ENCODE data around the gene FOXP1.

Gene FOXP1

DNA sequence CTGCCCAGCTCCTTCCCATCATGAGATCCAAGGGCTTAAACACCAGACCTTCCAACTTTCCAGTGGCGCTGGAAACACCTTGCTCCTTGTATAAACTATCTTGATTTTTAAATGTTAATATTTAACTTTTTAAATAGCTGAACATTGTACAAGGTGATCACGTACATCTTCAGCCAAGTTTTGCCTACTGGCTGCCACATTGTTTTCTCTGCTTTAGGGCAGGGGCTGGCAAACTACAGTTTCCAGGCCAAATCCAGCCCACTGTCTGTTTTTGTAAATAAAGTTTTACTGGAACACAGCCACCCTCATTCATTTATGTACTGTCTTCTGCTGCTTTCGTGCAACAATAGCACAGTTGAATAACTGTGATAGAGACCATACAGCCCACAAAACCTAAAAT is 27.6 kb upstream of the FOXP1 start:
- H3K27ac ChIP-seq (ENCODE audit: low read depth in 2 of 2, low read length in 2 of 2), result no peak overlapping the region

DNA sequence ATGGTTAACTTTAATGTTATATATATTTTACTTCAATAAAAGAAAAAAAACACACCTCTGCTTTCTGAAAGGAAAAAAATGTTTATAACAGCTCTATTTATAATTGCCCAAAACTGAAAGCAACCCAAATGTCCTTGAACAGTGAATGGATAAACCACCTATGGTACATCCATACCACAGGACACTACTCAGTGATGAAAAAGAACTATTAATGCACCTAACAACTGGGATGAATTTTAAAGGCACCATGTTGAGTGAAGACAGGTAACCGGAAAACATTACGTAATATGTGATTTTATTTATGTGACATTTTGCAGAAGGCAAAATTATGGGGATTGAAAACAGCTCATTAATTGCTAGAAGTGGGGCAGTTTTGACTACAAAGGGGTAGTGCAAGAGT is 23.8 kb upstream of the FOXP1 start:
- H3K27ac ChIP-seq (ENCODE audit: low read depth in 2 of 2, low read length in 2 of 2), result no peak overlapping the region
- H3K36me3 ChIP-seq (ENCODE audit: control insufficient read depth in 2 of 2, insufficient read depth in 2 of 2, low read length in 2 of 2), result no peaks in the 10 kb centered on the region
- H3K9me3 ChIP-seq (ENCODE audit: control insufficient read depth in 2 of 2, low read length in 2 of 2), result no peaks in the 10 kb centered on the region
- H3K4me3 ChIP-seq (ENCODE audit: low read length in 2 of 2), result no peak overlapping the region
- no peak overlapping the region for H3K9ac ChIP-seq (ENCODE audit: low read depth in 1 of 2, low read length in 2 of 2)
- no peaks in the 10 kb centered on the region for H3K27me3 ChIP-seq (ENCODE audit: control insufficient read depth in 2 of 2, insufficient read depth in 2 of 2, low read length in 2 of 2)
- H3K4me1 ChIP-seq (ENCODE audit: control insufficient read depth in 2 of 2, insufficient read depth in 2 of 2, low read length in 2 of 2), result no peaks in the 10 kb centered on the region

More for the DNA sequence above, 27.6 kb upstream of the FOXP1 start:
- Histone ChIP-seq H3K4me1 (ENCODE audit: control insufficient read depth in 2 of 2, insufficient read depth in 2 of 2, low read length in 2 of 2) (no peaks in the 10 kb centered on the region), H3K9ac (ENCODE audit: low read depth in 1 of 2, low read length in 2 of 2) (no peak overlapping the region), H3K4me3 (ENCODE audit: low read length in 2 of 2) (no peak overlapping the region), H3K36me3 (ENCODE audit: control insufficient read depth in 2 of 2, insufficient read depth in 2 of 2, low read length in 2 of 2) (no peaks in the 10 kb centered on the region), H3K9me3 (ENCODE audit: control insufficient read depth in 2 of 2, low read length in 2 of 2) (no peaks in the 10 kb centered on the region), H3K27me3 (ENCODE audit: control insufficient read depth in 2 of 2, insufficient read depth in 2 of 2, low read length in 2 of 2) (no peaks in the 10 kb centered on the region)

DNA sequence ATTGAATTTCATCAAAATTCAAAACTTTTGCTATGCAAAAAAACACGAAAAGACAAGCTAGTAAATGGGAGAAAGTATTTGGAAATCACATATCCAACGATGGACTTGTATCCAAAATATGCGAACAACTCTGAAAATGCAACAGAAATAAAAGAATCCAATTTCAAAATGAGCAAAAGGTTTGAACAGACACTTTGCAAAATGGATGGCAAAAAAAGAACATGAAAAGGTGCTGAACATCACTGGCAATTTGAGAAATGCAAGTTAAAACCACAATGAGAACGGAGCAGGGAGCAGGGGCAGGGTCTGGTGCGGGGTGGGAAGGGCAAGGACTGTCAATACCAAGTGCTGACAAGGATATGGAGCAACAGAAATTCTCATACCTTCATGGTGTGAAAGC is 23.1 kb upstream of the FOXP1 start:
- Histone ChIP-seq H3K27me3 (ENCODE audit: control insufficient read depth in 2 of 2, insufficient read depth in 2 of 2, low read length in 2 of 2) (no peaks in the 10 kb centered on the region), H3K4me3 (ENCODE audit: low read length in 2 of 2) (no peak overlapping the region), H3K4me1 (ENCODE audit: control insufficient read depth in 2 of 2, insufficient read depth in 2 of 2, low read length in 2 of 2) (no peaks in the 10 kb centered on the region), H3K9me3 (ENCODE audit: control insufficient read depth in 2 of 2, low read length in 2 of 2) (no peaks in the 10 kb centered on the region), H3K9ac (ENCODE audit: low read depth in 1 of 2, low read length in 2 of 2) (no peak overlapping the region), H3K27ac (ENCODE audit: low read depth in 2 of 2, low read length in 2 of 2) (no peak overlapping the region), H3K36me3 (ENCODE audit: control insufficient read depth in 2 of 2, insufficient read depth in 2 of 2, low read length in 2 of 2) (no peaks in the 10 kb centered on the region)

DNA sequence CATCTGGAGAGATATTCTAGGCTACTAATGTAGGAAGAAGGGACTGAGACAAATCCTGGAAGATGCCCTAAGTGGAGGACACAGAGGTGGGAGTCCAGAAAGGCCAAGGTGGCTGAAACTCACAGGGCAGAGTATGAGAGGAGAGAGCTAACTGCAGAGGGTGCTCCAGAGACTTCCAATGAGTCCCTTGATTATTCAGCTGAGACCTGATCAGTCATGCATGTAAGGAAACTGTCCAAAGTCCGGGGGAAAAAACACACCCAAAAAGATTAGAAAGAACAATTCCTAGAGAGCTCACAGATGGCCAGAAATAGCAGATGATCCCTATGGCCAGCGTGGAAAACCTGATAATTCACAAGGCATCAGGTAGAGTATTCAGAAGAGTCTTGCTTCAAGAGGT is 18.7 kb upstream of the FOXP1 start:
- Histone ChIP-seq H3K4me3 (ENCODE audit: low read length in 2 of 2) (no peak overlapping the region), H3K27me3 (ENCODE audit: control insufficient read depth in 2 of 2, insufficient read depth in 2 of 2, low read length in 2 of 2) (no peaks in the 10 kb centered on the region), H3K27ac (ENCODE audit: low read depth in 2 of 2, low read length in 2 of 2) (no peak overlapping the region), H3K36me3 (ENCODE audit: control insufficient read depth in 2 of 2, insufficient read depth in 2 of 2, low read length in 2 of 2) (no peaks in the 10 kb centered on the region), H3K9me3 (ENCODE audit: control insufficient read depth in 2 of 2, low read length in 2 of 2) (no peaks in the 10 kb centered on the region), H3K4me1 (ENCODE audit: control insufficient read depth in 2 of 2, insufficient read depth in 2 of 2, low read length in 2 of 2) (no peaks in the 10 kb centered on the region), H3K9ac (ENCODE audit: low read depth in 1 of 2, low read length in 2 of 2) (no peak overlapping the region)

DNA sequence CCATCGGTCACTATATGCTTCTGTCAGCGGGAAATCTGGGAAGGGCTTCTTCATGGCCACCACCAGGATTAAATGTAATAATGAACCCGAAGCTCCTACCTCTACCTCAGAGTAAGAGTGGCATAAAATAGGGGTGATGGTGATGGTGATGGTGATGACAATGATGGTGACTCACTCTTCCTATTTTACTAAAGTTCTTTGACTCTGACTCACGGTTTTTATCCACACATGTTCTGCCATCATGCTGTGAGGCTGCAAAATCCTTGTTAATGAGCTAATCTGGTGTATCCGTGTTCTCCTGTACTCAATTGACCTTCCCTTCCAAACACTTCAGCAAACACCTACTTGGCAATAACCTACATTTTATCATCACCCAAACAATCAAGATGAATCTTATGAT is 18.3 kb upstream of the FOXP1 start:
- Histone ChIP-seq H3K27ac (ENCODE audit: low read depth in 2 of 2, low read length in 2 of 2) (no peak overlapping the region), H3K9ac (ENCODE audit: low read depth in 1 of 2, low read length in 2 of 2) (no peak overlapping the region), H3K9me3 (ENCODE audit: control insufficient read depth in 2 of 2, low read length in 2 of 2) (no peaks in the 10 kb centered on the region), H3K4me3 (ENCODE audit: low read length in 2 of 2) (no peak overlapping the region), H3K4me1 (ENCODE audit: control insufficient read depth in 2 of 2, insufficient read depth in 2 of 2, low read length in 2 of 2) (no peaks in the 10 kb centered on the region), H3K27me3 (ENCODE audit: control insufficient read depth in 2 of 2, insufficient read depth in 2 of 2, low read length in 2 of 2) (no peaks in the 10 kb centered on the region), H3K36me3 (ENCODE audit: control insufficient read depth in 2 of 2, insufficient read depth in 2 of 2, low read length in 2 of 2) (no peaks in the 10 kb centered on the region)

DNA sequence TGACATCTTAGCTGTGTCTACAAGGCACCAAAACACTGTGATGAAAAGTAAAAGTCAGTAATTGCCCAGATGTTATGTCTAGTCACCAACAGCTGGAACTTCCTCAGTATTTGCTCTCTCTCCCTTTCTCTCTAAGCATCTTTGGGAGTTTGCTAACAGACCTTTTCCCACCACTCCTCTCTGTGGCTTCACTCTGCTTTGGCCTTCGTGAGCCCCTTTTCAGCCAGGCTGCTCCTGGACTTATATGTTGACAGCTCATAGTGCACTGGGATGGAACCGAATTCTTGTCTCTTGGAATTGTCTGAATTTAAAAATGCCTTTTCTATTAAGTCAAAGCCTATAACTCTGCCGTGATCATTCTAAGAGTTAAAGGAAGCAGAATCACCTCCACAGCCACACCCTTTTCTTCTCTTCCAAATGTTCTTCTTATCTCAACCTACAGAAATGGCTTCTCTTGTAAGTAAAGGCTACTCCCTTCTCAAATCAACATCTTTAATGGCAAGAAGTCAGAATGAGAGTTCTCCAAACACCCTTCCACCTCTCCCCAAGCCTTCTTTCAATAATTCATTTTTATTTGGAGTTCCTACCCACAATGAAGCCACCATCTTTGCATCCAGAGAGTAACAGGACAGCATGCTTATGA is 17.2 kb upstream of the FOXP1 start:
- Histone ChIP-seq H3K36me3 (ENCODE audit: control insufficient read depth in 2 of 2, insufficient read depth in 2 of 2, low read length in 2 of 2) (no peaks in the 10 kb centered on the region), H3K27me3 (ENCODE audit: control insufficient read depth in 2 of 2, insufficient read depth in 2 of 2, low read length in 2 of 2) (no peaks in the 10 kb centered on the region), H3K9ac (ENCODE audit: low read depth in 1 of 2, low read length in 2 of 2) (no peak overlapping the region), H3K4me1 (ENCODE audit: control insufficient read depth in 2 of 2, insufficient read depth in 2 of 2, low read length in 2 of 2) (no peaks in the 10 kb centered on the region), H3K27ac (ENCODE audit: low read depth in 2 of 2, low read length in 2 of 2) (no peak overlapping the region), H3K4me3 (ENCODE audit: low read length in 2 of 2) (no peak overlapping the region), H3K9me3 (ENCODE audit: control insufficient read depth in 2 of 2, low read length in 2 of 2) (no peaks in the 10 kb centered on the region)

DNA sequence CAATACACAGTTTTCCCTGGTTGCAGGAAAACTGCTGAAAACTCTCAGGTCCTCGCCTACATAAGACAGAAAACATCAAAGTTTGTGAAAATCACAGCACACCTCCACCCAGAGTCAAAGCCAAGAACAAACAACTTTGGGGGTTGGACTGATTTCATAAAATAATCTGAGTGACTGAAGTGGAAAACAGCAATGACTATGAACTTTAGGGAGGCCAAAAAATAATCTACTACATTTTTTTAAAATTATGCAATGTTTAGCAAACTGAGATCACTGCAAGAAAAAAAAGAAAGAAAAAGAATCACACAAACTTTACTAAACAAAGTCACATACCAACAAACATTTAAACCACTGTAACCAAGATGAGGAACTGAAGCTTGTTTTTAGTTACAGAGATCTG is 15.9 kb upstream of the FOXP1 start:
- Histone ChIP-seq H3K36me3 (ENCODE audit: control insufficient read depth in 2 of 2, insufficient read depth in 2 of 2, low read length in 2 of 2) (no peaks in the 10 kb centered on the region), H3K27ac (ENCODE audit: low read depth in 2 of 2, low read length in 2 of 2) (no peak overlapping the region), H3K4me1 (ENCODE audit: control insufficient read depth in 2 of 2, insufficient read depth in 2 of 2, low read length in 2 of 2) (no peaks in the 10 kb centered on the region), H3K27me3 (ENCODE audit: control insufficient read depth in 2 of 2, insufficient read depth in 2 of 2, low read length in 2 of 2) (no peaks in the 10 kb centered on the region), H3K9me3 (ENCODE audit: control insufficient read depth in 2 of 2, low read length in 2 of 2) (no peaks in the 10 kb centered on the region), H3K4me3 (ENCODE audit: low read length in 2 of 2) (no peak overlapping the region), H3K9ac (ENCODE audit: low read depth in 1 of 2, low read length in 2 of 2) (no peak overlapping the region)

DNA sequence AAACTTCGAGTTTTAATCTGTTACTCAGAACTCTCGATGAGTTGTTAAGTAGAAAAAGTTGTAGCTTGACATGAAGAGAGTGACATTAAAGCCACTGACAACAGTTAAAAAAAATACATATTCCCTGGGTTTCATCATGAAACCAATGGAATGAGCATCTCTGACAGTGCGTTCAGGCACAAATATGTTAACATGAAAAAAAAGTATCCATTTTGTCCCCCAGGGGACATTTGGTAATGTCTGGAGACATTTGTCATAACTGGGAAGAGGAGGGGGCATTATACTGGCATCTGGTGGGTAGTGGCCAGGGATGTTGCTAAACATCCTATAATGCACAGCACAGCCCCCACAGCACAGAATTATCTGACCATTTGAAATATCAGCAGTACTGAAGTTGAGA is 14.8 kb upstream of the FOXP1 start:
- no peaks in the 10 kb centered on the region for H3K9me3 ChIP-seq (ENCODE audit: control insufficient read depth in 2 of 2, low read length in 2 of 2)
- no peak overlapping the region for H3K4me3 ChIP-seq (ENCODE audit: low read length in 2 of 2)
- no peak overlapping the region for H3K9ac ChIP-seq (ENCODE audit: low read depth in 1 of 2, low read length in 2 of 2)
- H3K4me1 ChIP-seq (ENCODE audit: control insufficient read depth in 2 of 2, insufficient read depth in 2 of 2, low read length in 2 of 2), result no peaks in the 10 kb centered on the region
- no peaks in the 10 kb centered on the region for H3K27me3 ChIP-seq (ENCODE audit: control insufficient read depth in 2 of 2, insufficient read depth in 2 of 2, low read length in 2 of 2)
- no peaks in the 10 kb centered on the region for H3K36me3 ChIP-seq (ENCODE audit: control insufficient read depth in 2 of 2, insufficient read depth in 2 of 2, low read length in 2 of 2)
- H3K27ac ChIP-seq (ENCODE audit: low read depth in 2 of 2, low read length in 2 of 2), result no peak overlapping the region

DNA sequence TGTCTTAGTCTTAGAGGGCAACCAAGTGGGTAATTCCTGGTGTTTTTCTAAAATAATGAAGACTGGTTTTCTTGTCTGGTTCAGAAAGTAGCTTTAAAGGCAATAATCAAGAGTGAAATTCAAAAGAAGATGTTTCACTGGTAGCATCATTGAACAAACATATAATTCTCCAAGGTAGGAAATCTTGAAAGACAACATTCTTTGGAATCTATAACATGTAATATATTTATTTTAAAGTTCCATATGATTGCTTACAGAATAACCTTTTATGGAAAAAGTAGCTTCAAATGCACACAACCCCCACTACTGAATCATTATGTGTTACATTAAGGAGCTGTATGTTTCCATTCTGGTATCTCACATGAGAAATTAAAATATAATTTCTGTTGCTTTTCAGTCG is 13.8 kb upstream of the FOXP1 start:
- H3K27me3 ChIP-seq (ENCODE audit: control insufficient read depth in 2 of 2, insufficient read depth in 2 of 2, low read length in 2 of 2), result no peaks in the 10 kb centered on the region
- H3K4me1 ChIP-seq (ENCODE audit: control insufficient read depth in 2 of 2, insufficient read depth in 2 of 2, low read length in 2 of 2), result no peaks in the 10 kb centered on the region
- no peak overlapping the region for H3K27ac ChIP-seq (ENCODE audit: low read depth in 2 of 2, low read length in 2 of 2)
- no peak overlapping the region for H3K9ac ChIP-seq (ENCODE audit: low read depth in 1 of 2, low read length in 2 of 2)
- no peak overlapping the region for H3K4me3 ChIP-seq (ENCODE audit: low read length in 2 of 2)
- no peaks in the 10 kb centered on the region for H3K36me3 ChIP-seq (ENCODE audit: control insufficient read depth in 2 of 2, insufficient read depth in 2 of 2, low read length in 2 of 2)
- no peaks in the 10 kb centered on the region for H3K9me3 ChIP-seq (ENCODE audit: control insufficient read depth in 2 of 2, low read length in 2 of 2)

DNA sequence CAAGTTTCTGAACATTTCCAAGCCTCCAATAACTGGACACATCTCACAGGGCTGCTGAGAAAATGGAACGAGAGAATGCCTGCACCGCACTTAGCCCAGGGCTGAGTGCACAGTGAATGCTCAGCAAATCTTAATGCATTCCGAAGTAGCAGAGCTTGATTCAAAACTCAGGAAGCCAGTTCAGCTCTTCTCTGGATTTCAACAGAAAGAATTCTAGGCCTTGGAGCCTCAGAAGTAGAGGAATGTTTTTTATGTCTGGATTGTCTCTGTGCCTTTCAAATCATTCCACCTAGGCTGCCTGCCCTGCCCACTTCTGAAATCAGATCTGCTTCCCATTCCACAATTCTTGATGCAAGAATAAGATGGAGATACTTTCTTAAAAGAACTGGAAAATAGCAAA is 9.6 kb upstream of the FOXP1 start:
- Histone ChIP-seq H3K27ac (ENCODE audit: low read depth in 2 of 2, low read length in 2 of 2) (no peak overlapping the region), H3K27me3 (ENCODE audit: control insufficient read depth in 2 of 2, insufficient read depth in 2 of 2, low read length in 2 of 2) (no peaks in the 10 kb centered on the region), H3K4me3 (ENCODE audit: low read length in 2 of 2) (no peak overlapping the region), H3K9ac (ENCODE audit: low read depth in 1 of 2, low read length in 2 of 2) (no peak overlapping the region), H3K9me3 (ENCODE audit: control insufficient read depth in 2 of 2, low read length in 2 of 2) (peaks cover 0 to 3% of the 10 kb centered on the region in 2 donors), H3K36me3 (ENCODE audit: control insufficient read depth in 2 of 2, insufficient read depth in 2 of 2, low read length in 2 of 2) (no peaks in the 10 kb centered on the region), H3K4me1 (ENCODE audit: control insufficient read depth in 2 of 2, insufficient read depth in 2 of 2, low read length in 2 of 2) (no peaks in the 10 kb centered on the region)

DNA sequence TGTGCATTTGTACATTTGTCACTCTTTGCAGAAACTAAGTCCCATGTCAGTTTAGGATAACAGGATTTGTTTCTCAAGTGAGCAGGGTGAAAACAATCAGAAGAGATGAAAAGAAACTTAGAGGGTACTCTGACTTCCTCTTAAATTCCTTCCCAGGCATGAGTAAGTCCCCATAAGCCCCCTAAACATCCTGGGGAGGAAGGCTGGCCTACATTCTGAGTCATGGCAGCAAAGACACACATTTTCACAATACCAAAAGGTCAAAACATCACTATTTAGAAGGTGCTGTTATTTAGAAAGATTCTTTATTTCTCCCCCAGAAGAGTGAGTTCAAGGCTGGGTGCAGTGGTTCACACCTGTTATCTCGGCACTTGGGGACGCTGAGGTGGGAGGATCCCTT is 7.6 kb upstream of the FOXP1 start:
- no peaks in the 10 kb centered on the region for H3K36me3 ChIP-seq (ENCODE audit: control insufficient read depth in 2 of 2, insufficient read depth in 2 of 2, low read length in 2 of 2)
- H3K4me3 ChIP-seq (ENCODE audit: low read length in 2 of 2), result no peak overlapping the region
- H3K27ac ChIP-seq (ENCODE audit: low read depth in 2 of 2, low read length in 2 of 2), result no peak overlapping the region
- peaks cover 0 to 3% of the 10 kb centered on the region in 2 donors for H3K4me1 ChIP-seq (ENCODE audit: control insufficient read depth in 2 of 2, insufficient read depth in 2 of 2, low read length in 2 of 2)
- no peak overlapping the region for H3K9ac ChIP-seq (ENCODE audit: low read depth in 1 of 2, low read length in 2 of 2)
- H3K9me3 ChIP-seq (ENCODE audit: control insufficient read depth in 2 of 2, low read length in 2 of 2), result peaks cover 0 to 3% of the 10 kb centered on the region in 2 donors
- no peaks in the 10 kb centered on the region for H3K27me3 ChIP-seq (ENCODE audit: control insufficient read depth in 2 of 2, insufficient read depth in 2 of 2, low read length in 2 of 2)

Data from mucosa of rectum (tissue), 2 donors.